H1 (cell line): ENCODE data around the gene SERPINB6. TPM values are rescaled to one million over a fixed set of nuclear protein-coding genes. Genes with fewer than 3 reads are reported as not detected.

Source experiments
- CTCF ChIP-seq, 3 experiments: IDR thresholded peaks; 1 replicate in 2 of 3; 2 replicates in 1 of 3; pipeline versions ENCODE4 v1.5.1 to v1.6.1; 2011; ENCODE audit warnings: low read length in 3 of 3, mild to moderate bottlenecking in 3 of 3, inconsistent platforms in 2 of 3, low read depth in 1 of 3, moderate library complexity in 1 of 3; ENCODE audit not compliant: insufficient read depth in 1 of 3; ENCODE audit errors: control extremely low read depth in 1 of 3
- POLR2AphosphoS5 ChIP-seq: IDR thresholded peaks from 2 replicates; pipeline ENCODE4 v1.6.1; 2011; ENCODE audit warnings: low read depth, low read length
- SIRT6 ChIP-seq: IDR thresholded peaks from one replicate; pipeline ENCODE4 v1.7.1; 2012; ENCODE audit warnings: low read length, inconsistent platforms
- SIX5 ChIP-seq: IDR thresholded peaks from 2 replicates; pipeline ENCODE4 v1.6.1; 2011; ENCODE audit warnings: mild to moderate bottlenecking, low read depth, low read length
- TBP ChIP-seq: IDR thresholded peaks from 2 replicates; pipeline ENCODE4 v1.6.1; 2011; ENCODE audit warnings: low read depth, low read length, improper control_type of control experiment
- polyA plus RNA-seq, 7 experiments: library from polyadenylated mRNA; depleted of rRNA in 3 of 7; stranded (reverse) in 5 of 7; unstranded in 2 of 7; fragments of >200 nt in 5 of 7; fragments of 200-250 nt in 2 of 7; gene quantifications; 1 replicate in 5 of 7; 2 replicates in 1 of 7; 4 replicates in 1 of 7; pipeline versions ENCODE4 v1.2.1 to v1.2.3, GENCODE V29; 2011 to 2013; ENCODE audit warnings: missing spikeins in 2 of 7, mixed read lengths in 2 of 7
- total RNA-seq: library from RNA; stranded (reverse); fragmentation: NEBNext Ultra II Directional; extraction: Animal tissue kit (Norgen Biotek cat#: 25700); gene quantifications from 2 replicates; pipeline ENCODE4 v1.2.1, GENCODE V29; 2021
- TF ChIP-seq, protein P1 (sequence below): fragments of 300-600 bp; sonication (generic); IDR thresholded peaks from 2 replicates; pipeline ENCODE4 v1.7.1; 2012; ENCODE audit warnings: low read length, moderate library complexity, mild to moderate bottlenecking, inconsistent platforms; ENCODE audit not compliant: insufficient replicate concordance
- TF ChIP-seq, protein P2 (sequence below): IDR thresholded peaks from 2 replicates; pipeline ENCODE4 v1.6.1; 2012; ENCODE audit warnings: low read length, inconsistent platforms

SERPINB6 gene
- total and polyA plus RNA-seq, 2 of the 8 experiments (the other 6 are each of a cell fraction or from before 2014, with no cell fraction given), result 27.2 to 29.4 TPM

GRCh38 chr6:2968600-2969135 lies 2.7 kb downstream of the SERPINB6 start (continued):
- TF ChIP-seq, protein P1, sequence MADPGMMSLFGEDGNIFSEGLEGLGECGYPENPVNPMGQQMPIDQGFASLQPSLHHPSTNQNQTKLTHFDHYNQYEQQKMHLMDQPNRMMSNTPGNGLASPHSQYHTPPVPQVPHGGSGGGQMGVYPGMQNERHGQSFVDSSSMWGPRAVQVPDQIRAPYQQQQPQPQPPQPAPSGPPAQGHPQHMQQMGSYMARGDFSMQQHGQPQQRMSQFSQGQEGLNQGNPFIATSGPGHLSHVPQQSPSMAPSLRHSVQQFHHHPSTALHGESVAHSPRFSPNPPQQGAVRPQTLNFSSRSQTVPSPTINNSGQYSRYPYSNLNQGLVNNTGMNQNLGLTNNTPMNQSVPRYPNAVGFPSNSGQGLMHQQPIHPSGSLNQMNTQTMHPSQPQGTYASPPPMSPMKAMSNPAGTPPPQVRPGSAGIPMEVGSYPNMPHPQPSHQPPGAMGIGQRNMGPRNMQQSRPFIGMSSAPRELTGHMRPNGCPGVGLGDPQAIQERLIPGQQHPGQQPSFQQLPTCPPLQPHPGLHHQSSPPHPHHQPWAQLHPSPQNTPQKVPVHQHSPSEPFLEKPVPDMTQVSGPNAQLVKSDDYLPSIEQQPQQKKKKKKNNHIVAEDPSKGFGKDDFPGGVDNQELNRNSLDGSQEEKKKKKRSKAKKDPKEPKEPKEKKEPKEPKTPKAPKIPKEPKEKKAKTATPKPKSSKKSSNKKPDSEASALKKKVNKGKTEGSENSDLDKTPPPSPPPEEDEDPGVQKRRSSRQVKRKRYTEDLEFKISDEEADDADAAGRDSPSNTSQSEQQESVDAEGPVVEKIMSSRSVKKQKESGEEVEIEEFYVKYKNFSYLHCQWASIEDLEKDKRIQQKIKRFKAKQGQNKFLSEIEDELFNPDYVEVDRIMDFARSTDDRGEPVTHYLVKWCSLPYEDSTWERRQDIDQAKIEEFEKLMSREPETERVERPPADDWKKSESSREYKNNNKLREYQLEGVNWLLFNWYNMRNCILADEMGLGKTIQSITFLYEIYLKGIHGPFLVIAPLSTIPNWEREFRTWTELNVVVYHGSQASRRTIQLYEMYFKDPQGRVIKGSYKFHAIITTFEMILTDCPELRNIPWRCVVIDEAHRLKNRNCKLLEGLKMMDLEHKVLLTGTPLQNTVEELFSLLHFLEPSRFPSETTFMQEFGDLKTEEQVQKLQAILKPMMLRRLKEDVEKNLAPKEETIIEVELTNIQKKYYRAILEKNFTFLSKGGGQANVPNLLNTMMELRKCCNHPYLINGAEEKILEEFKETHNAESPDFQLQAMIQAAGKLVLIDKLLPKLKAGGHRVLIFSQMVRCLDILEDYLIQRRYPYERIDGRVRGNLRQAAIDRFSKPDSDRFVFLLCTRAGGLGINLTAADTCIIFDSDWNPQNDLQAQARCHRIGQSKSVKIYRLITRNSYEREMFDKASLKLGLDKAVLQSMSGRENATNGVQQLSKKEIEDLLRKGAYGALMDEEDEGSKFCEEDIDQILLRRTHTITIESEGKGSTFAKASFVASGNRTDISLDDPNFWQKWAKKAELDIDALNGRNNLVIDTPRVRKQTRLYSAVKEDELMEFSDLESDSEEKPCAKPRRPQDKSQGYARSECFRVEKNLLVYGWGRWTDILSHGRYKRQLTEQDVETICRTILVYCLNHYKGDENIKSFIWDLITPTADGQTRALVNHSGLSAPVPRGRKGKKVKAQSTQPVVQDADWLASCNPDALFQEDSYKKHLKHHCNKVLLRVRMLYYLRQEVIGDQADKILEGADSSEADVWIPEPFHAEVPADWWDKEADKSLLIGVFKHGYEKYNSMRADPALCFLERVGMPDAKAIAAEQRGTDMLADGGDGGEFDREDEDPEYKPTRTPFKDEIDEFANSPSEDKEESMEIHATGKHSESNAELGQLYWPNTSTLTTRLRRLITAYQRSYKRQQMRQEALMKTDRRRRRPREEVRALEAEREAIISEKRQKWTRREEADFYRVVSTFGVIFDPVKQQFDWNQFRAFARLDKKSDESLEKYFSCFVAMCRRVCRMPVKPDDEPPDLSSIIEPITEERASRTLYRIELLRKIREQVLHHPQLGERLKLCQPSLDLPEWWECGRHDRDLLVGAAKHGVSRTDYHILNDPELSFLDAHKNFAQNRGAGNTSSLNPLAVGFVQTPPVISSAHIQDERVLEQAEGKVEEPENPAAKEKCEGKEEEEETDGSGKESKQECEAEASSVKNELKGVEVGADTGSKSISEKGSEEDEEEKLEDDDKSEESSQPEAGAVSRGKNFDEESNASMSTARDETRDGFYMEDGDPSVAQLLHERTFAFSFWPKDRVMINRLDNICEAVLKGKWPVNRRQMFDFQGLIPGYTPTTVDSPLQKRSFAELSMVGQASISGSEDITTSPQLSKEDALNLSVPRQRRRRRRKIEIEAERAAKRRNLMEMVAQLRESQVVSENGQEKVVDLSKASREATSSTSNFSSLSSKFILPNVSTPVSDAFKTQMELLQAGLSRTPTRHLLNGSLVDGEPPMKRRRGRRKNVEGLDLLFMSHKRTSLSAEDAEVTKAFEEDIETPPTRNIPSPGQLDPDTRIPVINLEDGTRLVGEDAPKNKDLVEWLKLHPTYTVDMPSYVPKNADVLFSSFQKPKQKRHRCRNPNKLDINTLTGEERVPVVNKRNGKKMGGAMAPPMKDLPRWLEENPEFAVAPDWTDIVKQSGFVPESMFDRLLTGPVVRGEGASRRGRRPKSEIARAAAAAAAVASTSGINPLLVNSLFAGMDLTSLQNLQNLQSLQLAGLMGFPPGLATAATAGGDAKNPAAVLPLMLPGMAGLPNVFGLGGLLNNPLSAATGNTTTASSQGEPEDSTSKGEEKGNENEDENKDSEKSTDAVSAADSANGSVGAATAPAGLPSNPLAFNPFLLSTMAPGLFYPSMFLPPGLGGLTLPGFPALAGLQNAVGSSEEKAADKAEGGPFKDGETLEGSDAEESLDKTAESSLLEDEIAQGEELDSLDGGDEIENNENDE, result no peak
- TF ChIP-seq, protein P2, sequence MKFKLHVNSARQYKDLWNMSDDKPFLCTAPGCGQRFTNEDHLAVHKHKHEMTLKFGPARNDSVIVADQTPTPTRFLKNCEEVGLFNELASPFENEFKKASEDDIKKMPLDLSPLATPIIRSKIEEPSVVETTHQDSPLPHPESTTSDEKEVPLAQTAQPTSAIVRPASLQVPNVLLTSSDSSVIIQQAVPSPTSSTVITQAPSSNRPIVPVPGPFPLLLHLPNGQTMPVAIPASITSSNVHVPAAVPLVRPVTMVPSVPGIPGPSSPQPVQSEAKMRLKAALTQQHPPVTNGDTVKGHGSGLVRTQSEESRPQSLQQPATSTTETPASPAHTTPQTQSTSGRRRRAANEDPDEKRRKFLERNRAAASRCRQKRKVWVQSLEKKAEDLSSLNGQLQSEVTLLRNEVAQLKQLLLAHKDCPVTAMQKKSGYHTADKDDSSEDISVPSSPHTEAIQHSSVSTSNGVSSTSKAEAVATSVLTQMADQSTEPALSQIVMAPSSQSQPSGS, result no peak
- no peak for TF ChIP-seq SIX5
- no peak for TF ChIP-seq SIRT6
- no peak for TF ChIP-seq CTCF (IDR thresholded peaks at IDR 0.05; ENCODE audit: control extremely low read depth in 1 of 3, insufficient read depth in 1 of 3, low read depth in 1 of 3, low read length in 3 of 3)
- no peak for TF ChIP-seq TBP
- TF ChIP-seq POLR2AphosphoS5, result no peak
